Kidney (tissue), 14 donors: ENCODE measurements around the gene TMPRSS3. TPM values are rescaled to one million over a fixed set of nuclear protein-coding genes. Genes with fewer than 3 reads are reported as not detected.
A peak's percentile ranks its signal among the peaks of the same experiment; 100 is the strongest.

ENCODE experiments used
- DNase-seq, 5 donors: peaks; one replicate each; pipeline ENCODE4 v3.0.0-alpha.2; 2013 to 2020
- FAIRE-seq: peaks from 2 replicates; lab custom pipeline; 2012; peaks lifted over from hg19 to GRCh38; lab: Jason Lieb, UNC
- H3K27ac ChIP-seq, 2 donors: one replicate each; pipeline ENCODE4 v1.7.0; 2013; ENCODE audit warnings: low read depth in 2 of 2, low read length in 2 of 2, inconsistent platforms in 1 of 2
- H3K27me3 ChIP-seq: one replicate; pipeline ENCODE4 v1.7.1; 2013; ENCODE audit warnings: low read length, inconsistent platforms; ENCODE audit not compliant: control insufficient read depth, insufficient read depth
- H3K36me3 ChIP-seq, 3 donors: one replicate each; pipeline versions ENCODE4 v1.7.0 to v1.7.1; 2013; ENCODE audit warnings: low read length in 3 of 3, control low read depth in 1 of 3, inconsistent platforms in 1 of 3; ENCODE audit not compliant: insufficient read depth in 3 of 3, control insufficient read depth in 2 of 3
- H3K4me1 ChIP-seq, 3 donors: one replicate each; pipeline versions ENCODE4 v1.7.0 to v1.7.1; 2013; ENCODE audit warnings: low read length in 3 of 3, inconsistent platforms in 1 of 3, low read depth in 1 of 3; ENCODE audit not compliant: control insufficient read depth in 2 of 3, insufficient read depth in 2 of 3
- H3K4me3 ChIP-seq, 3 donors: one replicate each; pipeline versions ENCODE4 v1.7.0 to v1.8.1; 2013; ENCODE audit warnings: low read length in 3 of 3, control low read depth in 1 of 3, inconsistent platforms in 1 of 3
- H3K9ac ChIP-seq, 3 donors: one replicate each; pipeline versions ENCODE4 v1.7.0 to v1.7.1; 2013; ENCODE audit warnings: low read length in 3 of 3, control low read depth in 1 of 3, inconsistent platforms in 1 of 3
- H3K9me3 ChIP-seq, 3 donors: one replicate each; pipeline versions ENCODE4 v1.7.0 to v1.7.1; 2013; ENCODE audit warnings: low read length in 3 of 3, control low read depth in 1 of 3, inconsistent platforms in 1 of 3; ENCODE audit not compliant: control insufficient read depth in 2 of 3, insufficient read depth in 1 of 3
- intact Hi-C: fragments of 100-400 bp; cut with DNase I; formaldehyde crosslinking; loops from one replicate; pipeline ENCODE4 v1.11.1; 2022
- polyA plus RNA-seq: library from polyadenylated mRNA; stranded (reverse); fragments of 350-450 nt; fragmentation: Illumina TruSeq; extraction: RNeasy Lipid Tissue Mini Kit (QIAGEN cat#74804); gene quantifications from one replicate; pipeline ENCODE4 v1.2.3, GENCODE V29; 2014; ENCODE audit warnings: low read depth, low replicate concordance; ENCODE audit not compliant: insufficient read depth
- total RNA-seq: library from RNA; stranded (reverse); fragmentation: NEBNext Ultra II Directional; extraction: Animal tissue kit (Norgen Biotek cat#: 25700); gene quantifications from one replicate; pipeline ENCODE4 v1.2.1, GENCODE V29; 2021
- TF ChIP-seq, protein P1 (sequence below): IDR thresholded peaks from 3 replicates; pipeline ENCODE4 v1.5.1; 2012; ENCODE audit warnings: mild to moderate bottlenecking, moderate library complexity, borderline replicate concordance; ENCODE audit not compliant: insufficient read depth; ENCODE audit errors: extremely low read depth
- donor health status: control.
- donor health status: control.
- donor health status: control.
- donor health status: control.
- donor health status: control.
- donor health status: DM: yes; HTN: yes; CAD: no.
- donor health status: Normal renal cell carcinoma (clear cell type).

The TMPRSS3 gene
- total and polyA plus RNA-seq, 2 donors from 2014 or later: 3.0 to 15.4 TPM

DNA sequence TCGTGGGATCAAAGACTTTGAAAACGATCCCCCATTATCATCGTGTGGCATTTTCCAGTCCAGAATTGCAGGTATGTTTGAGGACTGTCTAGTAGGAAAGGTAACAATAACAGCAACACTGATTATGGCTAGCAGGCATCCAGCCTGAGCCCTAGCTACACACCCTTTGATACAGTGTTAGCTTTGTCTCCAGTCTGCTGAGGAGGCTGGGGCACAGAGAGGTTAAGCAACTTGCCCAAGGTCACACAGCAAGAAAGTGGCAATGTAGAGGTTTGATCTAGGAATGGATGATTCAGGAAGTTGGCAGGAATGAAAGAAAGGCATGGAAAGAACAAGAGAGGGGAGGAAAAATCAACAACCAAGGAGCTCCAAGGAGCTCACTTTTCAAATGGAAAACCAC, 39.0 kb upstream of the TMPRSS3 start:
- Histone ChIP-seq H3K9ac (no peak overlapping the region), H3K4me3 (no peak overlapping the region), H3K4me1 (no peaks in the 10 kb centered on the region), H3K27ac (no peak overlapping the region), H3K36me3 (no peaks in the 10 kb centered on the region), H3K27me3 (no peaks in the 10 kb centered on the region), H3K9me3 (peaks cover 2 to 12% (median 5%) of the 10 kb centered on the region in 3 donors)
- TF ChIP-seq, protein P1, sequence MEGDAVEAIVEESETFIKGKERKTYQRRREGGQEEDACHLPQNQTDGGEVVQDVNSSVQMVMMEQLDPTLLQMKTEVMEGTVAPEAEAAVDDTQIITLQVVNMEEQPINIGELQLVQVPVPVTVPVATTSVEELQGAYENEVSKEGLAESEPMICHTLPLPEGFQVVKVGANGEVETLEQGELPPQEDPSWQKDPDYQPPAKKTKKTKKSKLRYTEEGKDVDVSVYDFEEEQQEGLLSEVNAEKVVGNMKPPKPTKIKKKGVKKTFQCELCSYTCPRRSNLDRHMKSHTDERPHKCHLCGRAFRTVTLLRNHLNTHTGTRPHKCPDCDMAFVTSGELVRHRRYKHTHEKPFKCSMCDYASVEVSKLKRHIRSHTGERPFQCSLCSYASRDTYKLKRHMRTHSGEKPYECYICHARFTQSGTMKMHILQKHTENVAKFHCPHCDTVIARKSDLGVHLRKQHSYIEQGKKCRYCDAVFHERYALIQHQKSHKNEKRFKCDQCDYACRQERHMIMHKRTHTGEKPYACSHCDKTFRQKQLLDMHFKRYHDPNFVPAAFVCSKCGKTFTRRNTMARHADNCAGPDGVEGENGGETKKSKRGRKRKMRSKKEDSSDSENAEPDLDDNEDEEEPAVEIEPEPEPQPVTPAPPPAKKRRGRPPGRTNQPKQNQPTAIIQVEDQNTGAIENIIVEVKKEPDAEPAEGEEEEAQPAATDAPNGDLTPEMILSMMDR: no peak
- no peak for DNase-seq
- FAIRE-seq: no peak
- intact Hi-C loops: no loop called here

DNA sequence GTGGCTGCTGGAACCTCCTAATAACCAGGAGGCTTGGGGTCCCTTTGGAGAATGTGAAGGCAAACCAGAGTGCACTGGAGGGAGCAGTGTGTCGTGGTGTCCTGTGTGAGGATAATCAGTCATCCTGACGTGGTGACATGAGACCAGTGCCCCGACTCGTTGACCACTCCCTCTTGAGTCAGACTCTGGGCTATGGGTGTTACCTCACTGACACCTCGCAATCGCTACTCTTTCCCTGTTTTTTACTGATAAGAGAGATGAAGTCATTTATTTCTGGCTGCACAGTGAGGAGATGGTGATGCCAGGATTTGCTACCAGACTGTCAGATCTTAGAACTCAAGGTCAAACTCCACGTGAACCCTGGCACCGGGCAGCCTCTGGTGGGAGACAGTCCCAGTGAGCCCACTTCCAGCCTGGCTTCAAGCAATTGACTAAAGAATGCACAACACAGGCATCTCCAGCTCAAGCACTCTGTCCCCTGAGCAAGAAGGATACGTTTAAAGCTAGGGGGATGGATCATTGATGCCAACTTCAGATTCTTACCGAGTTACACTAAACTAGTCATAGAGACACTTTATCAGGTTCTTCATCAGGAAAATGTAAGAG, 38.2 kb upstream of the TMPRSS3 start:
- Histone ChIP-seq H3K27ac (no peak overlapping the region), H3K9ac (no peak overlapping the region), H3K4me1 (no peaks in the 10 kb centered on the region), H3K36me3 (no peaks in the 10 kb centered on the region), H3K4me3 (no peak overlapping the region), H3K27me3 (no peaks in the 10 kb centered on the region), H3K9me3 (peaks cover 0 to 12% (median 5%) of the 10 kb centered on the region in 3 donors)
- FAIRE-seq: no peak
- TF ChIP-seq, protein P1: no peak
- DNase-seq: peak in 1 of 5 donors; percentile 15
- intact Hi-C loops: no loop called here

DNA sequence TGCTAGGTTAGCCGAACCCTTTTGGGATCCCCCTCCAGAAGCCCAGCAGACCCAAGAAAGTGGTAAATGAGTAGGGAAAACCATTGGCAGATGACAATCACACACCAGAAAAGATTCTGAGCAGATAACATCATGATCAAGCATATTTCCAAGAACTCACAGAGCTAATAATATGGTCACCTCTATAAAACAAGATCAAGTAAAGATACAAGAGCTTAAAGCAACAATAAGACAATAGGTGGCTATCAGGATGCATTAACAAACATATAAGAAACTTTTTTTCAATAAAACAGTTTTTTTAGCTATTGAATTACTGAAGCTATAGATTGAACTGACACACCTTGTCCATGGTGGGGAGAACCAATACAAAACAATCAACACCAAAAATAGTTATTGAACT, 36.8 kb upstream of the TMPRSS3 start:
- no peak overlapping the region for H3K4me3 ChIP-seq
- H3K27ac ChIP-seq: no peak overlapping the region
- DNase-seq (no peak), FAIRE-seq (no peak)
- H3K9ac ChIP-seq: no peak overlapping the region
- H3K27me3 ChIP-seq: no peaks in the 10 kb centered on the region
- intact Hi-C loops: no loop called here
- no peaks in the 10 kb centered on the region for H3K36me3 ChIP-seq
- TF ChIP-seq, protein P1: no peak
- H3K9me3 ChIP-seq: peaks cover 0 to 12% (median 5%) of the 10 kb centered on the region in 3 donors
- no peaks in the 10 kb centered on the region for H3K4me1 ChIP-seq
